NCI-H2196 (cell line): ENCODE measurements around the gene PODXL.
A peak's percentile ranks its signal among the peaks of the same experiment; 100 is the strongest.

Experiments used
- DNase-seq: peaks from one replicate; lab custom pipeline; 2025; ENCODE audit not compliant: unreplicated experiment; lab: John Stamatoyannopoulos, UW

PODXL gene

GRCh38 chr7:131556053-131556908, at the start of gene PODXL:
TSS of gene PODXL (minus strand) at chr7:131556628. CDS start at chr7:131556359, 269 bp downstream.
- peak; percentile 68 for DNase-seq

DNA sequence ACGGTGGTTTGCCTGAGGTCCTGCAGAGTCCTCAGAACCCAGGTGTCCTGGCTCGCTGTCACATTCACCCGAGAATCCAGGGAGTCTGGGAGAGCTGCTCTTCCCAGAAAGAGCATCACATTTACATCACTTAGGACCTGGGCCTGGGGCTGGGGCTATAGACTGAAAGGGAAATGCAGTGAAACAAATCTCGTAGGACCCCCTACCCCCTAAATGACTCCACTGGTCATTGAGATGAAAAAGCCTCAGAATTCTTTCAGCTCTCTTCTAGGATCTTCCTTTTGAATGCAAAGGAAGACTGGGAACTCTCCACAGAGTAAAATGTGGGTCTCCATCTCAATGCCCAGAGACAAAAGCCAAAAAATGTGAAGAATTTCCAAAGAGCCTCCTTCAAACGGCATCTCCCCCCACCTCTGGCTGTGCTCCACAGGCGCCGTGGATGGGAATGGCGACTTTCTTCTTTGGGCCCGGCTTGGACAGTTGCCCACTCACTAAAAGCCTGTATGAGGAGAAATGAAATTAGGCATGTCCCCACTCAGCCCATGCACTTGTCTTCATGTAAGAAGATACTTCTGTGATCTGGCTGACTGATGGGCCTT, 49.0 kb upstream of the PODXL start:
- DNase-seq = peak; percentile 27

DNA sequence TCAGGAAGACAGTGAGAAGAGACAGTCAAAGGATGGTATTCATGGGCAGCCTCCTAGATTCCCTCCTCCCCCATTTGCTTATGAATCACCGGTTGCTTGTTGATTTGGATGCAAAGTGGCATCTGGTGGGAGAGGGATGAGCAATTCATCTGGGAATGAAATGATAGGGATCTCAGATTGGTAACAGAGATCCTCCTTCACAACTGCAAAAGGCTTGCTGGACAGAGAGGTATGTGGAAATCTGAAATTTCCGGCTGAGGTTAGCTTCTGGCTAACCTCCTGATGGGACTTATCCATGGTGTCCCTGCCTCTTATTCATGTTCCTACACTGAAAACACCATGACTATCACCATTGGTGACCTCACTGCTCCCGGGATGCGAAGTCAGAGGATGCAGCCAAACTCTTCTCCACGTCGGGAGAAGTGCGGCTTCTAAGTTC, 48.4 kb upstream of the PODXL start:
- DNase-seq = no peak

DNA sequence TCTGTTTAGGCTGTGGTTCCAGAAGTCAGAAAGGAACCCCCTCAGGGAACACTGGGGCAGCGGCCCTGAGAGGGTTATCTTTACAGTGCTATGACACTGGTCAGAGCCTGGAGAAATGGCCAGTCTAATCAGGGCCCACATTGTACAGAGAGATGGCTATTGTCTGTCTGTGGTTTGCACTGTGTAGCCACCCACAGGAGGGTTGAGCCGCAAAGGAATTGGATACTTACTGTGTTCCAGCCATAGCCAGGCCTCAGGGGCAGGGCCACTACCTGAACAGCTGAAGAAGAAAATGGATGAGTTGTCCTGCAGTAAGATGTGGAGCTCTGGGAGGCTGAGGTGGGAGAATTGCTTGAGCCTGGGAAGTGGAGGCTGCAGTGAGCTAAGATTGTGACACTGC, 47.5 kb upstream of the PODXL start:
- DNase-seq = no peak

DNA sequence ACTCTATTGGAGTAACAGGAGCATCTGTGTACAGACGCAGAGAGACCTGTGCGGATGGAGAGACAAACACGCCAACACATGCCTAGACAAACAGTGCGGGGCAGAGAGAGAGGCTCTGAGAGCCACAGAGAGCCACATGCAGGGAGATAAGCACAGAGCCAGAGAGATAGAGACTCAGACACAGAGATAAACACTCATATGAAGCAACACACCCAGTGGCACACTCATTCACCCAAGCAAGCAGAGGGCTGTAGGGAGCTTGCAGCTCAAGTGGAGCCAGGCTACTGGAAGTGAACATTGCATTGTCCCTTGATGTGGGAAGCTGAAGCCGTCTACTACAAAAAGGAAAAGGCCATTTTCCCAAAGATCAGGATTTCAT, 46.6 kb upstream of the PODXL start:
- no peak for DNase-seq

- DNase-seq = no peak
These were observed 46.0 kb upstream of the PODXL start for GRCh38 chr7:131602304-131602993.

DNA sequence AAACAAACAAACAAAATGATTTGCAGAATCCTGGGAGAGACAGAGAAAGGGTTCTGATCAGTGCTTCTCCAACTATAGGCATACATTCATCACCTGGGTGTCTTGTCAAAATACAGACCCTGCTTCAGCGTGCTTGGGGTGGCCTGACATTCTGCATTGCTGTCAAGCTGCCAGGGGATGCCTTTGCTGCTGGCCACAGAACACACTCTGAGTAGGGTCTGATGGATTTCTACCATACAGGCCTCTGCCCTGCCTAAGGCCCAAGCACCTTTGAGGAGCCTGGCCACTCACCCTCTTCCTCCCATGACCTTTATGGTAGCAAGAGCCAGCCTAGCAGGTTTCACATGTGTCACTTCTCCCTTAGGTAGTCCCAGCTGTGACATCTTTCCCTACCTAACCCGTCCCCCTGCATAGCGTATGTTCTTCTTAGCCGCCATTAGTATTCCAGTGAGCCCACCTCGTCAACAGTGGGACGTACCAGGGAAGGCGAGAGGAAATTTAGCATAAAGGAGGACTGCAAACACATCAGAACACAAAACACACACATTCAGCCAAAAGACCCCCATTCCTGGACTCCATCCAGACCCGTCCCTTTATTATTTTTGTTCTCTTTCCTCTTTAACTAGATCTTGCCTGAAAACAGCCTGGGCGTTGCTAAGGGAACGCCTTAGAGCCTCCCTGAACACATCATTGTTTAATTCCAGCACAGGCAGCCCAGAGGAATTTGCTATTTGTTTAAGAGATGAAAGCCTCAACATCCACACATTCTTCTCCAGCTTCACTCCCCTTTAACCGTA, 43.9 kb upstream of the PODXL start:
- no peak for DNase-seq

GRCh38 chr7:131596785-131597184, 40.4 kb upstream of the PODXL start:
- no peak for DNase-seq

GRCh38 chr7:131595699-131596098, 39.3 kb upstream of the PODXL start:
- DNase-seq = no peak

DNA sequence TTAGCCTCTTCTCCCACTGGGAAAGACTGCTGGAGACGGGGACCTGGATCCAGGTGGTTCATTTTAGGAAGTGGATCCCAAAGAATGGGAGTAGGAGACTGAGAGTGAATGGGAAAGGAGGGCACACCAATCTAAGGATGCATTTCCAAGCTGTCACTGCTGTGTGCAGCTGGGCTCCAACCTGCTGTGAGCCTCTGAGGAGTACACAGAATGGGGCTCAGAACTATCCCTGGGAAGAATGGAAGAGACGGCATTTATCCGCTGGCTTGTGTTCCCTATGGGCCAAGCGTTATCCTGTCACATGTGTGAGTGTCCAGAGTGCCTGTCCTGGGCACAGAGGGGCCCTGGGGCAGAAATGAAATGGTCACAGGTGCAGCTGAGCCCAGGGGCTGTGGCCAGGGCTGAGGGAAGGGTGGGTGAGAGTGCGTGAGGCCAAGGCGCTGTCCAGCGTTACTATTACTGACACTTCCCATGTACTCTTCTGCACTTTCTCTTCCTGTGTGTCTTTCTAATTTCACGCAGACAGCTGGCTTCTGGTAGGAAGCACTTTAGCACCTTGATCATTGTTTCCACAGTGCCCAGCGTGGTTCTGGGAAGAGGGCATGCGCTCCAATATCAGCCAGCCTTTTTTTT, 35.4 kb upstream of the PODXL start:
- no peak for DNase-seq

- no peak for DNase-seq
These were observed 31.0 kb upstream of the PODXL start for GRCh38 chr7:131587315-131587923.

DNA sequence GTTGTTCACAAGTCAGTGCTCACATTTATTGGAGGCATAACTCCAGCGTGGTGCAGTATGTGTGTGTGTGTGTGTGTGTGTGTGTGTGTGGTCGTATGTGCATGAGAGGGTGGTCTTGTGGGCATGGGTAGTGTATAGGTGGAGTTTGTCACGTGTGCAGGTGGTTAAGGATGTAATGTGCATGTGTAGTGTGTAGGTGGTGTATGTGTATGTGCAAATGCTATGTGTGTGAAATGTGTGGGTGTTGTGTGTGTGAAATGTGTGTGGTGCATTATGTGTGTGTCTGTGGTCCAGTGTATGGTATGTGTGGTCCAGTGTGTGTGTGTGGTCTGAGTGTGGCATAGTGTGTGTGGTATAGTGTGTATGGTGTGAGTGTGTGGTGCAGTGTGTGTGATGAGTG, 30.3 kb upstream of the PODXL start:
- no peak for DNase-seq

DNA sequence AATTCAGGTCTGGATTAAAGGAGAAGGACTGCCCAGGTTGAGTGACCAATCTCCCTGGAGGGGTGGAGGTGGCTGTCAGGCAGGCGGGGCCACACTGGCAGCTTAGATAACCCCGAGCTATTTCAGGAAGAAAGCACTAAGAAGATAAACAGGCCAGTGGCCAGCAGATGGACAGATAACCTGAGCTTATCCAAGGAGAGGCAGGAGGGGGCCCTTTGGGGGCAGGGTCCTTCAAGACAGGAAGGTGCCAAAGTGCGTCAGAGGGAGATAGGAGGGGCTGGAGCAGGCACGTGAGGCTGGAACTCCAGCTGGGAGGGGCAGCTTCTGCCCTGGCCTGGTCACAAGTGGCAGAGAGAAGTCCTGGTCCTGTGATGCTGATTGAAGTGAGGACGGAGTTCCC, 29.8 kb upstream of the PODXL start:
- peak; percentile 15 for DNase-seq

DNA sequence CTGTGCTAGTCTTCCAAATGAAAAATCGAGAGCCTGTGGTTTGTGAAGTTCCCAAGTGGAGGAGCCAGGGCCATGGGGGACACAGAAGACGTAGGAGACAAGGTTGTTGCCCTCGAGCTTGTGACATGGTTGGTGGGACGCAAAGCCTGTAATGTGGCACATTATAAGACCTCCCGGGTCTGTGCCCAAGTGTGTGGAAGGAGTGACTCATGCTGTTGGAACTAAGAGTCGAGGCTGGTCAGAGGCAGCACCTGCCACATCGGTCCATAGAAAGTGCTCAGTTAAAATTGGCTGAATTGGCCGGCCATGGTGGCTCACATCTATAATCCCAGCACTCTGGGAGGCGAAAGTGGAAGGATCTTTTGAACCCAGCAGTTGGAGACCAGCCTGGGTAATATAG, 27.0 kb upstream of the PODXL start:
- DNase-seq = no peak

- DNase-seq = no peak
These were observed 25.0 kb upstream of the PODXL start for GRCh38 chr7:131581241-131582051.

GRCh38 chr7:131578602-131579001, 22.2 kb upstream of the PODXL start:
- no peak for DNase-seq

DNA sequence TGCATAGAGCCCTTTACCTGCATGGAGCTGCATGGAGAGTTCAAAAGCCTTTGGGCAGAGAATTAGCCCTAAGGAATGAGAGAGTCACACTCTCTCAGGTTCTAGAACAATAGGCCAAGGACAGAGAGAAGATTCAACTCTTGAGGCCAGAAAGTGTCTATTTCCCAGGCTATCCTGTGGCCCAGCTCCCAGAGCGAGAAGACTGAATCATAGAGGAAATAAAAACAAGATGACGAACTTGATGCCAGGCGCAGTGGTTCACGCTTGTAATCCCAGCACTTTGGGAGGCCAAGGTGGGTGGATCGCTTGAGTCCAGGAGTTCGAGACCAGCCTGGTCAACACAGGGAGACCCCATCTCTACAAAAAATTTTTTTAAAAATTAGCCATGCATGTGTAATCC, 18.3 kb upstream of the PODXL start:
- no peak for DNase-seq

DNA sequence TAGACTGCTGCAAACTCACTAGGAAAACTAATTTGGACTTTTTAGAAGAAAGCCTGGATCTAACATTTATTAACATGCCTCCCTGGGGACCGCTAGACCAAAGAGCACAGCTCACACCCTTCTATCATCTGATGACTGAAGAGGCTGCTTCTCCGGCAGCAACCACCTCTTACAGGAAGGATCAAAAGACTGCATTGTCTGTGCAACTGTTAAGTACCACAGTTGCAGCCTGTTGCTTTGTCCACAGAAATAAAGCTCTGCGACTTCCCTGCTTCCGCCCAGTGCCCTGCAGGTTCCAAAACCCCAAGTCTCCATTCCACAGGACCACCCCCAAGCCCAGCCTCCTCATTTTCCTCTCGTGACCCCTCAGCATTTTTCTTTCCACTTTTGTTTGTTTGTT, 14.0 kb upstream of the PODXL start:
- DNase-seq = no peak

DNA sequence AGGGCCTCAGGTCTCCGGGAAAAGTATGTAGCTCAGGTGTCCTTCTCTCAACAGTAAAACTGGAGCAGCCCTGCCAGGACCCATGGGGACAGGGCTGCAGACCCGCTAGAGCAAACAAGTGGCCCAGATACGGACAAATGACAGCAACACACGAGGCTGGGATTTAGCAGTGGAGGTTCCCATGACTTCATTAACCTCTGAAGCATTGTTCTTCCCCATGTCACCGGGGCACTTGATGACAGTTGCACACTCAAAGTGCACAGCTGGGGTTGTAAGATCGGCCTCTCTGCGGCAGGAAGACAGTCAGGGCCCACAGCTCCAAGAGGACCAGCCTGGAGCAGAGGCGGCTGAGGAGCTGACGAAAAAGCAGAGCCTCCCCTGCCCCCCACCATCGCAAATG, 12.5 kb upstream of the PODXL start:
- DNase-seq = no peak

DNA sequence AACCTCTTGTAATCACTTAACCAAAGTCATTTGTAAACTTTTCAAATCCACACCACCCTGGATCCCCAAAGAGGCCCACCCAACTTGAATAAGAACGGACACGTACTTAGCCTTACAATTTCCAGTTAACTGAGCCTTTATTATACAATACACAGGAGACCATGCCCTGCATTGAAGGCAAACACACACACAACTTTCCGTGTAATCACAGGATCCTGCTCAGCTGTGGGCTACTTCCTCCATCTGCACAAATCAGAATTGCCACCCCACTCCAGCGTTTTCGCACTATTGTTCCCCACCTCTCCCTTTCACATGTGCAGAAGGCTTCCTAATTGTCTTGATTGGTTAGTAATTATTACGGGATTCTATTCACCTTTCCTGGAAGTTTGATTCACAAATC, 12.1 kb upstream of the PODXL start:
- DNase-seq = no peak
